HepG2 (cell line): ENCODE measurements around the gene WDR59. TPM values are rescaled to one million over a fixed set of nuclear protein-coding genes. Genes with fewer than 3 reads are reported as not detected.

Experiments
- EP300 ChIP-seq, 3 experiments: sonication (generic) in 1 of 3; formaldehyde crosslinking in 1 of 3; IDR thresholded peaks; 2 replicates each; pipeline versions ENCODE4 v1.5.1 to v1.6.1; 2011 to 2020; ENCODE audit warnings: low read depth in 2 of 3, low read length in 2 of 3, borderline replicate concordance in 1 of 3, improper control_type of control experiment in 1 of 3, mild to moderate bottlenecking in 1 of 3, missing genetic modification reagents in 1 of 3, moderate library complexity in 1 of 3
- GABPB1 ChIP-seq: IDR thresholded peaks from 2 replicates; pipeline ENCODE4 v1.6.1; 2016; ENCODE audit warnings: mild to moderate bottlenecking, missing genetic modification reagents, moderate library complexity, missing compliant biosample characterization
- GATAD2A ChIP-seq: IDR thresholded peaks from 2 replicates; pipeline ENCODE4 v1.6.1; 2016
- ISX ChIP-seq: sonication (generic); formaldehyde crosslinking; conservative IDR thresholded peaks from 2 replicates; pipeline ENCODE4 v1.5.0; 2020; ENCODE audit warnings: missing genetic modification reagents
- MED13 ChIP-seq: sonication (generic); formaldehyde crosslinking; IDR thresholded peaks from 2 replicates; pipeline ENCODE4 v1.5.0; 2020; ENCODE audit warnings: missing genetic modification reagents
- NFATC3 ChIP-seq: sonication (generic); formaldehyde crosslinking; IDR thresholded peaks from 2 replicates; pipeline ENCODE4 v1.5.1; 2020; ENCODE audit warnings: mild to moderate bottlenecking, missing genetic modification reagents
- SAP130 ChIP-seq: IDR thresholded peaks from 2 replicates; pipeline ENCODE4 v1.6.1; 2016; ENCODE audit warnings: low read depth
- ZKSCAN8 ChIP-seq: IDR thresholded peaks from 2 replicates; pipeline ENCODE4 v1.6.1; 2016; ENCODE audit warnings: borderline replicate concordance, missing genetic modification reagents, missing compliant biosample characterization
- ZMYM2 ChIP-seq: sonication (generic); formaldehyde crosslinking; IDR thresholded peaks from 2 replicates; pipeline ENCODE4 v1.8.0; 2022; ENCODE audit warnings: mild to moderate bottlenecking, missing genetic modification reagents
- ZNF10 ChIP-seq: sonication (generic); formaldehyde crosslinking; IDR thresholded peaks from 2 replicates; pipeline ENCODE4 v1.4.0; 2020; ENCODE audit warnings: mild to moderate bottlenecking, low read depth, missing genetic modification reagents, borderline replicate concordance
- ZNF260 ChIP-seq: sonication (generic); formaldehyde crosslinking; IDR thresholded peaks from 2 replicates; pipeline ENCODE4 v1.4.0; 2020; ENCODE audit warnings: missing genetic modification reagents, low read depth, mild to moderate bottlenecking, borderline replicate concordance
- ZNF274 ChIP-seq: sonication (generic); formaldehyde crosslinking; IDR thresholded peaks from 2 replicates; pipeline ENCODE4 v1.5.1; 2020; ENCODE audit warnings: mild to moderate bottlenecking, missing genetic modification reagents
- ZNF460 ChIP-seq: sonication (generic); formaldehyde crosslinking; IDR thresholded peaks from 2 replicates; pipeline ENCODE4 v1.5.1; 2020; ENCODE audit warnings: missing genetic modification reagents, mild to moderate bottlenecking, borderline replicate concordance
- ZNF790 ChIP-seq: sonication (generic); formaldehyde crosslinking; IDR thresholded peaks from 2 replicates; pipeline ENCODE4 v1.8.0; 2022; ENCODE audit warnings: missing genetic modification reagents, mild to moderate bottlenecking, borderline replicate concordance
- polyA plus RNA-seq, 8 experiments: library from polyadenylated mRNA; depleted of rRNA in 3 of 8; stranded (reverse) in 7 of 8; unstranded in 1 of 8; fragments of >200 nt; fragmentation: Illumina TruSeq in 4 of 8; extraction: Trizol in 4 of 8; gene quantifications; 2 replicates each; pipeline versions ENCODE4 v1.2.1 to v1.2.3, GENCODE V29; 2011 to 2016; ENCODE audit warnings: low read depth in 4 of 8, missing spikeins in 1 of 8, mixed read lengths in 1 of 8; ENCODE audit not compliant: insufficient read depth in 1 of 8
- total RNA-seq, 5 experiments: library from RNA; depleted of rRNA; stranded (reverse); fragments of >200 nt; fragmentation: Illumina TruSeq; extraction: Trizol; gene quantifications; 2 replicates each; pipeline ENCODE4 v1.2.3, GENCODE V29; 2016; ENCODE audit warnings: low read depth in 1 of 5
- TF ChIP-seq, protein P1 (sequence below): sonication (generic); formaldehyde crosslinking; IDR thresholded peaks from 2 replicates; pipeline ENCODE4 v1.8.0; 2022; ENCODE audit warnings: mild to moderate bottlenecking, missing genetic modification reagents, moderate library complexity
- TF ChIP-seq, protein P2 (sequence below): sonication (generic); formaldehyde crosslinking; IDR thresholded peaks from 2 replicates; pipeline ENCODE4 v1.8.0; 2022; ENCODE audit warnings: mild to moderate bottlenecking, missing genetic modification reagents; ENCODE audit not compliant: insufficient replicate concordance
- TF ChIP-seq, protein P3 (sequence below): sonication (generic); formaldehyde crosslinking; IDR thresholded peaks from 2 replicates; pipeline ENCODE4 v1.8.1; 2023; ENCODE audit warnings: missing genetic modification reagents, inconsistent platforms, borderline replicate concordance
- TF ChIP-seq, protein P4 (sequence below): sonication (generic); formaldehyde crosslinking; IDR thresholded peaks from 2 replicates; pipeline ENCODE4 v1.4.0; 2020; ENCODE audit warnings: mild to moderate bottlenecking, missing genetic modification reagents
- TF ChIP-seq, protein P5 (sequence below): sonication (generic); formaldehyde crosslinking; IDR thresholded peaks from 2 replicates; pipeline ENCODE4 v1.9.0; 2021; ENCODE audit warnings: missing genetic modification reagents, borderline replicate concordance
- TF ChIP-seq, protein P6 (sequence below), 2 experiments: fragments of 450-650 bp in 1 of 2; sonication (generic) in 1 of 2; formaldehyde crosslinking; IDR thresholded peaks; 2 replicates each; pipeline versions ENCODE4 v1.5.0 to v1.8.0; 2020 to 2022; ENCODE audit warnings: mild to moderate bottlenecking in 1 of 2, missing genetic modification reagents in 1 of 2

Gene WDR59
- total and polyA plus RNA-seq, 2 of the 13 experiments (the other 11 are each of a cell fraction or from before 2014, with no cell fraction given): 65.2 to 306 TPM

DNA sequence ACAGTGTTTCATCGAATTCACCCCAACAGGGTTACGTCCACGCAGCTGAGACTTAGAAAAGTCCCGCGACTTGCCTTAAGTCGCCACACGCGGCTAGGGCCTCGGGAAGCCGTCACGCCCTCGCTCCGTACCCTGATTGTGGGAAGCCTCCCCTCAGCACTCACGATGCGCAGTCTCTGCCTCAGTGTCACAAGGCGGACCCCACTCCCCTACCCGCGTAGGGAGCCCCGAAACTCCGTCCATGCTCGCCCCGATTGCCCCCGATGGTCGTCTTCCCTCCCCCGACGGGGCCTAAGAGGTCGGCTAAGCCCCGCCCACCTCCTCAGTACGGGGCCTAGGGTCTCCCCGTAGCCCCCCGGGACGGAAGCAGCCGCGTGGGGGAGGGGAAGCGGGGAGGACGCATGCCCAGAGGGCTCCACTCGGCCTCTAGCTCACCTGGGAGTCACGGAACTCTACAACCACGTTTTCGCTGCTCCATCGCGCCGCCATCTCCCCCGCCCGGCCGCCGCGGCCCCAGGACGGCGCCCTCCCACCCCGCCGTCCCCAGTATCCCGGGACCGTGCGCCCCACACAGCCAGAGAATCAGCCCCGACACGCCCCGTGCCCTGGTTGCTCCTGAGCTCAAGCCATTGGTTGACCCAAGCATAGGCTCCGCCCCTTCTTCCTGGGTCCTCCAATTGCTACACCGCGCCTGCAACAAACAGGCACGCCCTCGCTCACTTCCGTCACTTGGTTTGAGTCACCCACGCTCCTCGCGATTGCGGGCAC lies at the start of gene WDR59 (continued):
- no peak for TF ChIP-seq ZNF260
- TF ChIP-seq, protein P1, sequence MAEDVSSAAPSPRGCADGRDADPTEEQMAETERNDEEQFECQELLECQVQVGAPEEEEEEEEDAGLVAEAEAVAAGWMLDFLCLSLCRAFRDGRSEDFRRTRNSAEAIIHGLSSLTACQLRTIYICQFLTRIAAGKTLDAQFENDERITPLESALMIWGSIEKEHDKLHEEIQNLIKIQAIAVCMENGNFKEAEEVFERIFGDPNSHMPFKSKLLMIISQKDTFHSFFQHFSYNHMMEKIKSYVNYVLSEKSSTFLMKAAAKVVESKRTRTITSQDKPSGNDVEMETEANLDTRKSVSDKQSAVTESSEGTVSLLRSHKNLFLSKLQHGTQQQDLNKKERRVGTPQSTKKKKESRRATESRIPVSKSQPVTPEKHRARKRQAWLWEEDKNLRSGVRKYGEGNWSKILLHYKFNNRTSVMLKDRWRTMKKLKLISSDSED (CRISPR knock-in tag): no peak
- TF ChIP-seq, protein P2, sequence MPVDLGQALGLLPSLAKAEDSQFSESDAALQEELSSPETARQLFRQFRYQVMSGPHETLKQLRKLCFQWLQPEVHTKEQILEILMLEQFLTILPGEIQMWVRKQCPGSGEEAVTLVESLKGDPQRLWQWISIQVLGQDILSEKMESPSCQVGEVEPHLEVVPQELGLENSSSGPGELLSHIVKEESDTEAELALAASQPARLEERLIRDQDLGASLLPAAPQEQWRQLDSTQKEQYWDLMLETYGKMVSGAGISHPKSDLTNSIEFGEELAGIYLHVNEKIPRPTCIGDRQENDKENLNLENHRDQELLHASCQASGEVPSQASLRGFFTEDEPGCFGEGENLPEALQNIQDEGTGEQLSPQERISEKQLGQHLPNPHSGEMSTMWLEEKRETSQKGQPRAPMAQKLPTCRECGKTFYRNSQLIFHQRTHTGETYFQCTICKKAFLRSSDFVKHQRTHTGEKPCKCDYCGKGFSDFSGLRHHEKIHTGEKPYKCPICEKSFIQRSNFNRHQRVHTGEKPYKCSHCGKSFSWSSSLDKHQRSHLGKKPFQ (CRISPR knock-in tag): no peak
- TF ChIP-seq GABPB1 (CRISPR knock-in tag): peak; percentile 93
- TF ChIP-seq ISX (CRISPR knock-in tag): no peak
- TF ChIP-seq ZNF460 (CRISPR knock-in tag): no peak
- TF ChIP-seq GATAD2A (CRISPR knock-in tag): peak; percentile 6; the same call in 1 of the 2 replicates
- TF ChIP-seq ZNF10 (CRISPR knock-in tag): no peak
- peak; percentile 89; the same call in 1 of the 2 replicates for TF ChIP-seq ZNF274 (CRISPR knock-in tag)
- 0 out of 2 replicates have a peak, but pooled peaks have one; percentile 39 for TF ChIP-seq NFATC3 (CRISPR knock-in tag)
- TF ChIP-seq, protein P3, sequence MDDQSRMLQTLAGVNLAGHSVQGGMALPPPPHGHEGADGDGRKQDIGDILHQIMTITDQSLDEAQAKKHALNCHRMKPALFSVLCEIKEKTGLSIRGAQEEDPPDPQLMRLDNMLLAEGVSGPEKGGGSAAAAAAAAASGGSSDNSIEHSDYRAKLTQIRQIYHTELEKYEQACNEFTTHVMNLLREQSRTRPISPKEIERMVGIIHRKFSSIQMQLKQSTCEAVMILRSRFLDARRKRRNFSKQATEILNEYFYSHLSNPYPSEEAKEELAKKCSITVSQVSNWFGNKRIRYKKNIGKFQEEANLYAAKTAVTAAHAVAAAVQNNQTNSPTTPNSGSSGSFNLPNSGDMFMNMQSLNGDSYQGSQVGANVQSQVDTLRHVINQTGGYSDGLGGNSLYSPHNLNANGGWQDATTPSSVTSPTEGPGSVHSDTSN: no peak
- peak; percentile 93; the same call in 1 of the 2 replicates for TF ChIP-seq ZNF790 (CRISPR knock-in tag)
- TF ChIP-seq, protein P4, sequence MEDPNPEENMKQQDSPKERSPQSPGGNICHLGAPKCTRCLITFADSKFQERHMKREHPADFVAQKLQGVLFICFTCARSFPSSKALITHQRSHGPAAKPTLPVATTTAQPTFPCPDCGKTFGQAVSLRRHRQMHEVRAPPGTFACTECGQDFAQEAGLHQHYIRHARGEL: no peak
- no peak; the same call in 1 of the 2 replicates for TF ChIP-seq ZMYM2 (CRISPR knock-in tag)
- peak; percentile 67; the same call in 1 of the 2 replicates for TF ChIP-seq MED13 (CRISPR knock-in tag)
- TF ChIP-seq EP300 (IDR thresholded peaks at IDR 0.05; ENCODE audit: low read depth in 2 of 2, low read length in 2 of 2): 0 out of 4 replicates have a peak, but pooled peaks have one; percentile 16 to 63
- TF ChIP-seq EP300 (CRISPR knock-in tag; IDR thresholded peaks at IDR 0.05; ENCODE audit: borderline replicate concordance): peak; percentile 57; the same call in 1 of the 2 replicates
- peak; percentile 89 for TF ChIP-seq SAP130 (CRISPR knock-in tag)
- TF ChIP-seq, protein P5, sequence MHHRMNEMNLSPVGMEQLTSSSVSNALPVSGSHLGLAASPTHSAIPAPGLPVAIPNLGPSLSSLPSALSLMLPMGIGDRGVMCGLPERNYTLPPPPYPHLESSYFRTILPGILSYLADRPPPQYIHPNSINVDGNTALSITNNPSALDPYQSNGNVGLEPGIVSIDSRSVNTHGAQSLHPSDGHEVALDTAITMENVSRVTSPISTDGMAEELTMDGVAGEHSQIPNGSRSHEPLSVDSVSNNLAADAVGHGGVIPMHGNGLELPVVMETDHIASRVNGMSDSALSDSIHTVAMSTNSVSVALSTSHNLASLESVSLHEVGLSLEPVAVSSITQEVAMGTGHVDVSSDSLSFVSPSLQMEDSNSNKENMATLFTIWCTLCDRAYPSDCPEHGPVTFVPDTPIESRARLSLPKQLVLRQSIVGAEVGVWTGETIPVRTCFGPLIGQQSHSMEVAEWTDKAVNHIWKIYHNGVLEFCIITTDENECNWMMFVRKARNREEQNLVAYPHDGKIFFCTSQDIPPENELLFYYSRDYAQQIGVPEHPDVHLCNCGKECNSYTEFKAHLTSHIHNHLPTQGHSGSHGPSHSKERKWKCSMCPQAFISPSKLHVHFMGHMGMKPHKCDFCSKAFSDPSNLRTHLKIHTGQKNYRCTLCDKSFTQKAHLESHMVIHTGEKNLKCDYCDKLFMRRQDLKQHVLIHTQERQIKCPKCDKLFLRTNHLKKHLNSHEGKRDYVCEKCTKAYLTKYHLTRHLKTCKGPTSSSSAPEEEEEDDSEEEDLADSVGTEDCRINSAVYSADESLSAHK (CRISPR knock-in tag): no peak
- TF ChIP-seq, protein P6, sequence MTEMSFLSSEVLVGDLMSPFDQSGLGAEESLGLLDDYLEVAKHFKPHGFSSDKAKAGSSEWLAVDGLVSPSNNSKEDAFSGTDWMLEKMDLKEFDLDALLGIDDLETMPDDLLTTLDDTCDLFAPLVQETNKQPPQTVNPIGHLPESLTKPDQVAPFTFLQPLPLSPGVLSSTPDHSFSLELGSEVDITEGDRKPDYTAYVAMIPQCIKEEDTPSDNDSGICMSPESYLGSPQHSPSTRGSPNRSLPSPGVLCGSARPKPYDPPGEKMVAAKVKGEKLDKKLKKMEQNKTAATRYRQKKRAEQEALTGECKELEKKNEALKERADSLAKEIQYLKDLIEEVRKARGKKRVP (CRISPR knock-in tag; IDR thresholded peaks at IDR 0.05): peak in 1 of 2 experiments; percentile 66; a peak in 2 of 4 replicates
- TF ChIP-seq ZKSCAN8 (CRISPR knock-in tag): peak; percentile 57; the same call in 1 of the 2 replicates
